Duodenal mucosa (tissue), 2 donors: ENCODE data around the gene ANKS1A.

Experiments
- H3K27ac ChIP-seq: one replicate; pipeline ENCODE4 v1.7.0; 2013; ENCODE audit warnings: low read depth, low read length
- H3K27me3 ChIP-seq, 2 donors: one replicate each; pipeline ENCODE4 v1.7.0; 2013; ENCODE audit warnings: low read length in 2 of 2, control low read depth in 1 of 2; ENCODE audit not compliant: insufficient read depth in 2 of 2, control insufficient read depth in 1 of 2
- H3K36me3 ChIP-seq, 2 donors: one replicate each; pipeline ENCODE4 v1.7.0; 2013; ENCODE audit warnings: low read length in 2 of 2, control low read depth in 1 of 2; ENCODE audit not compliant: insufficient read depth in 2 of 2, control insufficient read depth in 1 of 2
- H3K4me1 ChIP-seq, 2 donors: one replicate each; pipeline ENCODE4 v1.7.0; 2013; ENCODE audit warnings: low read length in 2 of 2, control low read depth in 1 of 2; ENCODE audit not compliant: insufficient read depth in 2 of 2, control insufficient read depth in 1 of 2
- H3K4me3 ChIP-seq, 2 donors: one replicate each; pipeline ENCODE4 v1.7.0; 2013; ENCODE audit warnings: low read length in 2 of 2, low read depth in 1 of 2
- H3K9ac ChIP-seq, 2 donors: one replicate each; pipeline ENCODE4 v1.7.0; 2013; ENCODE audit warnings: low read length in 2 of 2, low read depth in 1 of 2
- H3K9me3 ChIP-seq, 2 donors: one replicate each; pipeline ENCODE4 v1.7.0; 2013; ENCODE audit warnings: low read length in 2 of 2, control low read depth in 1 of 2; ENCODE audit not compliant: control insufficient read depth in 1 of 2

Gene ANKS1A

DNA sequence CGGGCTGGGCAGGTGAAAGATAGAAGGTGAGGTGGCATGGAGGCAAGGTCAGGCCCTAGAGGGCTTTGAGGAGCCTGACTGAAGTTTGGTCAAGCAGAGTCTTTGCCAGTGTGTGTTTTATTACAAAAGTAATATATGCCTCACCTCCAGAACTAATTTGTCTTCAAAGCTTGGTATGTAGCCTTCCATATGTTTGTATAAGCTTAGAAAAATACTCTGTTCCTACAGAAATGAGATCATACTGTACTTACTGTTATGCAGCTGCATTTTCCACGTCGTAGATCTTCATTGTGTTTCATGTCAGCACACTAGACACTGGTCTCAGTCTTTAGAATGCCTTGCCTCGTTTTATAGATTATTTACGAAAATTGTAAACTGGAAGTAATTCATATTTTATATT is 61.8 kb downstream of the ANKS1A start:
- no peak overlapping the region for H3K4me3 ChIP-seq
- no peak overlapping the region for H3K9ac ChIP-seq
- no peaks in the 10 kb centered on the region for H3K9me3 ChIP-seq
- no peaks in the 10 kb centered on the region for H3K27me3 ChIP-seq
- no peaks in the 10 kb centered on the region for H3K36me3 ChIP-seq
- no peak overlapping the region for H3K27ac ChIP-seq
- peaks cover 15 to 29% of the 10 kb centered on the region in 2 donors for H3K4me1 ChIP-seq

DNA sequence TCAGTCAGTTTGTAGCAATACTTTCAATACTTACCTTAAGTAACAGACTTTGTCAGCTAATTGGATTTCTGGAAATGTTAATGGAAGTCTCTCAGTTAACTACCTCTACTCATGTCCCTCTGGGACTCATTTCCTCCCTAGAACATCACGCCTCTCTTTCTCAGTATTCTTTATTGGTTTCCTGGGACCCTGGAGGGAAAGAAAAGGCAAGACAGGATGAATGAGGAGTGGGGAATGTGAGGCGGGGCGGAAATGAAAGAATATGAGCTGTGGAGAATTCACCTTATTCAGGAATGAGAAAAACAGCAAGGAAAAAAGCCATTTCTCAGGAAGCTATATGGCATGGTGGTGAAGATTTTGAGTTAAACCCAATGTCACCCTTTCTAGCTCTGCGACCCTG is 62.7 kb downstream of the ANKS1A start:
- no peaks in the 10 kb centered on the region for H3K27me3 ChIP-seq
- no peak overlapping the region for H3K9ac ChIP-seq
- no peaks in the 10 kb centered on the region for H3K9me3 ChIP-seq
- no peaks in the 10 kb centered on the region for H3K36me3 ChIP-seq
- H3K4me3 ChIP-seq: no peak overlapping the region
- H3K4me1 ChIP-seq: peaks cover 15 to 29% of the 10 kb centered on the region in 2 donors
- H3K27ac ChIP-seq: no peak overlapping the region

DNA sequence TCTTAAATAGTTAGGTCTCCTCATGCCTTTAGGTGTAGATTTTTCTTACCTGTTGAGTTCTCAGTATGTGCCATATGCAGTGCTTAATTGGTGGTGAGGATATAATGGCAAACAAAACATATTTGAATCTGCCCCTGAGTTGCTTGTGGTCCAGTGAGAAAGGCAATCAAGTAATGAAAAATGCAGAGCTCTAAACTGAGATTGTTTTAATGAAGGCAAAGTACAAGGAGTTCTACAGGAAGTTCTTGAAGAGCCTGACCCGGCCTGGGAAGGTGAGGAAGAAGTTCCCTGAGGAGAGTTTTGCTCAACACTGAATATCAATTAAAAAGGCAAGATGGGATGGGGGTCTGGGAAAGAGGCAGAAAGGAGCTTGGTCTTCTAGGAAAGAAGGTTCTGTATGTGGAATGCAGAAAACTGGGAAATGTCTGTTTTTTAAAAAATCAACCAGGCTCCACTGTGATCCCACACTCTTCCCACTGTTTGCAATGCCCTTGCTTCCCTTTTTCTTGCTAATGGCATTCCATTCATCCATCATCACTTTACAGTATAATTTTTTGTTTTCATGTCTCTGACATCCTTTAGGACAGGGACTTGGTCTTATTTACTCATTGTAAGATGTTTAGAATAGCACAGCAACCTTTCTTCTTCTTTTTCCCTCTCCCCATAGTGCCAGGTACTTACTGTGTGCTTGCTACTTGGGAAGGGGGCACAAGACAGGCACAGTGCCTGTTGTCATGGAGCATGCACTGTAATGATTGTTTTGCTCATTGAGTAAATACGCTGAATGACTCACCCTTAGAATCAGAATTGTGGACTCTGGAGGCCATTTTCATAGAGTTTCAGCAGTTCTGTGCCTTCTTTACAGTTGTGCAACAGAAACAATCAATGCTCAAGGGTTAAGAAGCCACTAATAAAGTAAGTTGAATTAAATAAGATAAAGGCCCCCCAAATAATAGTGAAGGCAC is 64.3 kb downstream of the ANKS1A start:
- Histone ChIP-seq H3K27me3 (no peaks in the 10 kb centered on the region), H3K36me3 (no peaks in the 10 kb centered on the region), H3K9me3 (no peaks in the 10 kb centered on the region), H3K9ac (no peak overlapping the region), H3K4me1 (peaks cover 15 to 29% of the 10 kb centered on the region in 2 donors), H3K27ac (no peak overlapping the region), H3K4me3 (no peak overlapping the region)

DNA sequence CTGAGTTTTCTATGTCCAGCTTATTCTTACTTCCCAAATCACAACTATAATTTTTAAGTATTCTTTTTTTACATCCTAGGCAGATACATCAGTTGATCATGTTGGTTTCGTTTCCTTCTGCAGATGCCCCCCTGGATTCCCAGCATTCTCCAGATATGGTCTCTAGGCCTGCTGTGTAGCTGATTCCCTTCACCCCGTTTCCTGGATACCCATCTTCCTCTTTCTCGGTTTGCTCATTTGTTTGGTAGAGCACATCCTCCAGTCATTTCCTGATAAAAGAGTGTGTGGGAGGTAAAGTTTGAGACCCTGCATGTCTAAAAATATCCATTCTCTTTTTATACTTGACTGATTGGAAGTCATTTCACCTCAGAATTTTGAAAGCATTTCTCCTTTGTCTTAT is 66.4 kb downstream of the ANKS1A start:
- H3K4me1 ChIP-seq: peaks cover 15 to 29% of the 10 kb centered on the region in 2 donors
- H3K27ac ChIP-seq: no peak overlapping the region

GRCh38 chr6:34957231-34957783 is 68.3 kb downstream of the ANKS1A start:
- Histone ChIP-seq H3K27ac (no peak overlapping the region), H3K9ac (no peak overlapping the region), H3K36me3 (no peaks in the 10 kb centered on the region), H3K4me3 (no peak overlapping the region), H3K4me1 (peaks cover 15 to 23% of the 10 kb centered on the region in 2 donors), H3K27me3 (no peaks in the 10 kb centered on the region), H3K9me3 (no peaks in the 10 kb centered on the region)

More for the DNA sequence above, 66.4 kb downstream of the ANKS1A start:
- Histone ChIP-seq H3K9ac (no peak overlapping the region), H3K9me3 (no peaks in the 10 kb centered on the region), H3K36me3 (no peaks in the 10 kb centered on the region), H3K4me3 (no peak overlapping the region), H3K27me3 (no peaks in the 10 kb centered on the region)

GRCh38 chr6:34958734-34959133 is 69.7 kb downstream of the ANKS1A start:
- peaks cover 4 to 9% of the 10 kb centered on the region in 2 donors for H3K4me1 ChIP-seq
- H3K9me3 ChIP-seq: no peaks in the 10 kb centered on the region
- no peak overlapping the region for H3K9ac ChIP-seq
- H3K27me3 ChIP-seq: no peaks in the 10 kb centered on the region
- H3K27ac ChIP-seq: no peak overlapping the region
- H3K4me3 ChIP-seq: no peak overlapping the region
- H3K36me3 ChIP-seq: no peaks in the 10 kb centered on the region

DNA sequence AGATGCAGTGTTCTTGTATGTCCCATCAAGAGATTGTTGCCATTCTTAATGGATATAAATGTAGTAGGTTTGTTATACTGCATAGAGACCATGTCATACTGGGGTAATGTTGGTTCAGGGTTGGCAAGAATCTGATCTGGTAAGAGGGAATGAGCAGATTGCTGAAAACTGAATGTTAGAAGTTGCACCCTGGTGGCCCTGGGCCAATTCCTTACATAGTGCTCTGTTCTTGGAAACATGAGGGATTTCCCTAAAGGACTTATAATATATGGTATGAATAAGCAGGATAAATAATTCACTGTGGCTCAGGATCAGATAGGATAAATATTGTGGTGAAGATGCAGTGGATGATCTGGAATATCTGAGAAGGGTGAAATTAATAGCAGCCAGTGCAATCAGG is 70.2 kb downstream of the ANKS1A start:
- Histone ChIP-seq H3K4me3 (no peak overlapping the region), H3K9ac (no peak overlapping the region), H3K36me3 (no peaks in the 10 kb centered on the region), H3K9me3 (no peaks in the 10 kb centered on the region), H3K27ac (no peak overlapping the region), H3K27me3 (no peaks in the 10 kb centered on the region), H3K4me1 (peaks cover 0 to 5% of the 10 kb centered on the region in 2 donors)

- no peaks in the 10 kb centered on the region for H3K9me3 ChIP-seq
- H3K9ac ChIP-seq: no peak overlapping the region
- H3K4me1 ChIP-seq: no peaks in the 10 kb centered on the region
- H3K27me3 ChIP-seq: no peaks in the 10 kb centered on the region
- H3K36me3 ChIP-seq: no peaks in the 10 kb centered on the region
- H3K27ac ChIP-seq: no peak overlapping the region
- no peak overlapping the region for H3K4me3 ChIP-seq
These were observed 72.0 kb downstream of the ANKS1A start for GRCh38 chr6:34961082-34961481.

- Histone ChIP-seq H3K9ac (no peak overlapping the region), H3K36me3 (no peaks in the 10 kb centered on the region), H3K4me3 (no peak overlapping the region), H3K27ac (no peak overlapping the region), H3K4me1 (no peaks in the 10 kb centered on the region), H3K9me3 (no peaks in the 10 kb centered on the region), H3K27me3 (no peaks in the 10 kb centered on the region)
These were observed 72.5 kb downstream of the ANKS1A start for GRCh38 chr6:34961574-34961973.

- Histone ChIP-seq H3K36me3 (peaks cover 0 to 4% of the 10 kb centered on the region in 2 donors), H3K4me1 (no peaks in the 10 kb centered on the region), H3K9me3 (no peaks in the 10 kb centered on the region), H3K9ac (no peak overlapping the region), H3K27ac (no peak overlapping the region), H3K4me3 (no peak overlapping the region), H3K27me3 (no peaks in the 10 kb centered on the region)
These were observed 75.5 kb downstream of the ANKS1A start for GRCh38 chr6:34964564-34964963.
